ENCODE results near the gene L3MBTL3.

GRCh38 chr6:130069485-130069884 lies 51.1 kb downstream of the L3MBTL3 start:
- TF ChIP-seq CTCF (IDR thresholded peaks at IDR 0.05) (no peak), POLR2A (IDR thresholded peaks at IDR 0.05) (no peak), EP300 (IDR thresholded peaks at IDR 0.05) (no peak)
